Activated T-helper 17 cell treated with anti-CD3 and anti-CD28 coated beads, Interleukin-2, amount 50 U/mL, for 72 hours (primary cell): ENCODE measurements around the gene CELA1. TPM values are rescaled to one million over a fixed set of nuclear protein-coding genes. Genes with fewer than 3 reads are reported as not detected.

Source experiments
- ATAC-seq: fragments of 150-1000 bp; cut with Tn5 transposase; replicated peaks from 2 replicates; pipeline ENCODE4 v1.10.0; 2021; ENCODE audit warnings: mild to moderate bottlenecking, moderate library complexity
- H3K27ac Mint-ChIP-seq: one replicate; pipeline ENCODE4 v1.8.0; 2022; ENCODE audit warnings: mixed read lengths
- H3K27me3 Mint-ChIP-seq: one replicate; pipeline ENCODE4 v1.8.0; 2022; ENCODE audit warnings: mixed read lengths
- H3K36me3 Mint-ChIP-seq: one replicate; pipeline ENCODE4 v1.8.0; 2022; ENCODE audit warnings: low read depth, mild to moderate bottlenecking, mixed read lengths
- H3K4me1 Mint-ChIP-seq: one replicate; pipeline ENCODE4 v1.8.0; 2022; ENCODE audit warnings: mixed read lengths
- H3K4me3 Mint-ChIP-seq: one replicate; pipeline ENCODE4 v1.8.0; 2022; ENCODE audit warnings: mild to moderate bottlenecking, mixed read lengths
- H3K9me3 Mint-ChIP-seq: one replicate; pipeline ENCODE4 v1.8.0; 2022; ENCODE audit warnings: mixed read lengths
- total RNA-seq, 2 donors: library from RNA; stranded (reverse); gene quantifications; one replicate each; pipeline ENCODE4 v1.2.3, GENCODE V29; 2022

Gene CELA1
- total RNA-seq, 2 donors from 2014 or later, result not detected

- Mint-ChIP-seq H3K4me1 (peaks cover 10% of the 10 kb centered on the region), H3K4me3 (no peak overlapping the region), H3K36me3 (no peaks in the 10 kb centered on the region), H3K9me3 (no peaks in the 10 kb centered on the region), H3K27ac (no peak overlapping the region), H3K27me3 (no peaks in the 10 kb centered on the region)
- ATAC-seq, result no peak
Measured at GRCh38 chr12:51365276-51365675, 18.8 kb upstream of the CELA1 start.

GRCh38 chr12:51364001-51364400 lies 17.5 kb upstream of the CELA1 start:
- no peaks in the 10 kb centered on the region for H3K27me3 Mint-ChIP-seq
- ATAC-seq, result no peak
- H3K4me1 Mint-ChIP-seq, result no peaks in the 10 kb centered on the region
- peak overlapping the region; percentile 22 for H3K27ac Mint-ChIP-seq
- no peak overlapping the region for H3K4me3 Mint-ChIP-seq
- no peaks in the 10 kb centered on the region for H3K36me3 Mint-ChIP-seq
- no peaks in the 10 kb centered on the region for H3K9me3 Mint-ChIP-seq

GRCh38 chr12:51362747-51363342 lies 16.4 kb upstream of the CELA1 start:
- H3K27me3 Mint-ChIP-seq, result no peaks in the 10 kb centered on the region
- peaks cover 2% of the 10 kb centered on the region for H3K36me3 Mint-ChIP-seq
- H3K9me3 Mint-ChIP-seq, result no peaks in the 10 kb centered on the region
- no peak overlapping the region for H3K27ac Mint-ChIP-seq
- no peaks in the 10 kb centered on the region for H3K4me1 Mint-ChIP-seq
- no peak for ATAC-seq
- no peak overlapping the region for H3K4me3 Mint-ChIP-seq

- ATAC-seq, result no peak
- no peaks in the 10 kb centered on the region for H3K4me1 Mint-ChIP-seq
Measured at GRCh38 chr12:51362307-51362706, 15.8 kb upstream of the CELA1 start.

GRCh38 chr12:51361161-51362016 lies 14.9 kb upstream of the CELA1 start:
- peaks cover 7% of the 10 kb centered on the region for H3K36me3 Mint-ChIP-seq
- no peak for ATAC-seq

More at GRCh38 chr12:51362307-51362706, 15.8 kb upstream of the CELA1 start:
- Mint-ChIP-seq H3K4me3 (no peak overlapping the region), H3K36me3 (peaks cover 7% of the 10 kb centered on the region), H3K9me3 (no peaks in the 10 kb centered on the region), H3K27me3 (no peaks in the 10 kb centered on the region), H3K27ac (no peak overlapping the region)

GRCh38 chr12:51360315-51360714 lies 13.8 kb upstream of the CELA1 start:
- Mint-ChIP-seq H3K27me3 (no peaks in the 10 kb centered on the region), H3K36me3 (peaks cover 7% of the 10 kb centered on the region), H3K9me3 (no peaks in the 10 kb centered on the region), H3K4me1 (no peaks in the 10 kb centered on the region), H3K27ac (no peak overlapping the region), H3K4me3 (no peak overlapping the region)
- no peak for ATAC-seq

More at GRCh38 chr12:51361161-51362016, 14.9 kb upstream of the CELA1 start:
- H3K27me3 Mint-ChIP-seq, result no peaks in the 10 kb centered on the region
- no peak overlapping the region for H3K4me3 Mint-ChIP-seq
- H3K4me1 Mint-ChIP-seq, result no peaks in the 10 kb centered on the region
- H3K9me3 Mint-ChIP-seq, result no peaks in the 10 kb centered on the region
- no peak overlapping the region for H3K27ac Mint-ChIP-seq

- H3K36me3 Mint-ChIP-seq, result peaks cover 7% of the 10 kb centered on the region
- no peak for ATAC-seq
- no peaks in the 10 kb centered on the region for H3K4me1 Mint-ChIP-seq
- no peak overlapping the region for H3K27ac Mint-ChIP-seq
- H3K27me3 Mint-ChIP-seq, result no peaks in the 10 kb centered on the region
- H3K4me3 Mint-ChIP-seq, result no peak overlapping the region
- H3K9me3 Mint-ChIP-seq, result no peaks in the 10 kb centered on the region
Measured at GRCh38 chr12:51359851-51360250, 13.4 kb upstream of the CELA1 start.

GRCh38 chr12:51358496-51358895 lies 12.0 kb upstream of the CELA1 start:
- Mint-ChIP-seq H3K27me3 (no peaks in the 10 kb centered on the region), H3K9me3 (no peaks in the 10 kb centered on the region), H3K27ac (no peak overlapping the region), H3K4me1 (no peaks in the 10 kb centered on the region), H3K36me3 (peaks cover 7% of the 10 kb centered on the region), H3K4me3 (no peak overlapping the region)
- no peak for ATAC-seq

GRCh38 chr12:51357374-51358047 lies 11.0 kb upstream of the CELA1 start:
- ATAC-seq, result peak; percentile 89
- Mint-ChIP-seq H3K4me1 (no peaks in the 10 kb centered on the region), H3K27me3 (no peaks in the 10 kb centered on the region), H3K9me3 (no peaks in the 10 kb centered on the region), H3K4me3 (peak overlapping the region; percentile 23), H3K36me3 (peaks cover 7% of the 10 kb centered on the region), H3K27ac (no peak overlapping the region)

GRCh38 chr12:51351913-51352532 lies 5.5 kb upstream of the CELA1 start:
- H3K4me1 Mint-ChIP-seq, result peaks cover 6% of the 10 kb centered on the region
- no peaks in the 10 kb centered on the region for H3K27me3 Mint-ChIP-seq
- no peak overlapping the region for H3K27ac Mint-ChIP-seq
- no peaks in the 10 kb centered on the region for H3K9me3 Mint-ChIP-seq
- H3K36me3 Mint-ChIP-seq, result no peaks in the 10 kb centered on the region
- peak; percentile 53 for ATAC-seq
- H3K4me3 Mint-ChIP-seq, result no peak overlapping the region

GRCh38 chr12:51349026-51349425 lies 2.5 kb upstream of the CELA1 start:
- no peak overlapping the region for H3K27ac Mint-ChIP-seq
- no peaks in the 10 kb centered on the region for H3K27me3 Mint-ChIP-seq
- peaks cover 6% of the 10 kb centered on the region for H3K4me1 Mint-ChIP-seq
- no peaks in the 10 kb centered on the region for H3K36me3 Mint-ChIP-seq
- no peaks in the 10 kb centered on the region for H3K9me3 Mint-ChIP-seq
- no peak overlapping the region for H3K4me3 Mint-ChIP-seq
- no peak for ATAC-seq

GRCh38 chr12:51348116-51348515 lies 1.6 kb upstream of the CELA1 start:
- no peaks in the 10 kb centered on the region for H3K27me3 Mint-ChIP-seq
- H3K36me3 Mint-ChIP-seq, result no peaks in the 10 kb centered on the region
- no peaks in the 10 kb centered on the region for H3K9me3 Mint-ChIP-seq
- no peak for ATAC-seq
- H3K4me1 Mint-ChIP-seq, result peaks cover 6% of the 10 kb centered on the region
- no peak overlapping the region for H3K4me3 Mint-ChIP-seq
- no peak overlapping the region for H3K27ac Mint-ChIP-seq

GRCh38 chr12:51345681-51346080 lies 798 bp downstream of the CELA1 start:
- no peaks in the 10 kb centered on the region for H3K36me3 Mint-ChIP-seq
- no peak overlapping the region for H3K4me3 Mint-ChIP-seq
- H3K27me3 Mint-ChIP-seq, result no peaks in the 10 kb centered on the region
- ATAC-seq, result no peak
- H3K9me3 Mint-ChIP-seq, result no peaks in the 10 kb centered on the region
- no peak overlapping the region for H3K27ac Mint-ChIP-seq
- peaks cover 5% of the 10 kb centered on the region for H3K4me1 Mint-ChIP-seq

GRCh38 chr12:51343201-51343600 lies 3.3 kb downstream of the CELA1 start:
- H3K9me3 Mint-ChIP-seq, result no peaks in the 10 kb centered on the region
- no peak overlapping the region for H3K27ac Mint-ChIP-seq
- H3K4me1 Mint-ChIP-seq, result peaks cover 5% of the 10 kb centered on the region
- no peak overlapping the region for H3K4me3 Mint-ChIP-seq
- H3K36me3 Mint-ChIP-seq, result no peaks in the 10 kb centered on the region
- ATAC-seq, result no peak
- no peaks in the 10 kb centered on the region for H3K27me3 Mint-ChIP-seq
